Hematopoietic multipotent progenitor cell treated with erythropoietin and hydrocortisone succinate and interleukin-3 and kit ligand, for 8 days (in vitro differentiated cells): ENCODE data around the gene TMEM178B.
"Not testable (repeated sequence)": the region's sequence is repeated elsewhere in the genome, so short reads cannot be mapped to it uniquely, and the experiment has no call there.

ENCODE experiments used
- DNase-seq: peaks from one replicate; pipeline ENCODE4 v3.0.0-alpha.2; 2015

The TMEM178B gene

GRCh38 chr7:141073641-141074161 lies at the start of gene TMEM178B:
TMEM178B (plus strand) TSS chr7:141074064.
- no peak for DNase-seq

GRCh38 chr7:141024668-141025067 lies 49.2 kb upstream of the TMEM178B start:
- no peak for DNase-seq

- peak; percentile 37 for DNase-seq
These were observed 46.8 kb upstream of the TMEM178B start for GRCh38 chr7:141027043-141027442.

GRCh38 chr7:141028767-141029166 lies 45.1 kb upstream of the TMEM178B start:
- no peak for DNase-seq

GRCh38 chr7:141032539-141033323 lies 41.1 kb upstream of the TMEM178B start:
- DNase-seq: not testable (repeated sequence)

GRCh38 chr7:141038100-141038499 lies 35.8 kb upstream of the TMEM178B start:
- not testable (repeated sequence) for DNase-seq

- no peak for DNase-seq
These were observed 34.5 kb upstream of the TMEM178B start for GRCh38 chr7:141039376-141039775.

GRCh38 chr7:141042222-141043193 lies 31.4 kb upstream of the TMEM178B start:
- no peak for DNase-seq

GRCh38 chr7:141043616-141044015 lies 30.2 kb upstream of the TMEM178B start:
- no peak for DNase-seq

GRCh38 chr7:141045126-141045841 lies 28.6 kb upstream of the TMEM178B start:
- DNase-seq: no peak

- DNase-seq: no peak
These were observed 27.8 kb upstream of the TMEM178B start for GRCh38 chr7:141045842-141046620.

- no peak for DNase-seq
These were observed 20.2 kb upstream of the TMEM178B start for GRCh38 chr7:141053626-141054025.

GRCh38 chr7:141055146-141055545 lies 18.7 kb upstream of the TMEM178B start:
- no peak for DNase-seq

- DNase-seq: no peak
These were observed 16.1 kb upstream of the TMEM178B start for GRCh38 chr7:141057788-141058187.

- not testable (repeated sequence) for DNase-seq
These were observed 6.0 kb upstream of the TMEM178B start for GRCh38 chr7:141067856-141068255.

- DNase-seq: peak; percentile 12
These were observed 2.5 kb upstream of the TMEM178B start for GRCh38 chr7:141071260-141071854.

- DNase-seq: no peak
These were observed 1.9 kb upstream of the TMEM178B start for GRCh38 chr7:141071855-141072547.

GRCh38 chr7:141072548-141073172 lies 1.2 kb upstream of the TMEM178B start:
- no peak for DNase-seq

- DNase-seq: no peak
These were observed 657 bp upstream of the TMEM178B start for GRCh38 chr7:141073173-141073640.
